Tibial artery (tissue), 4 donors: ENCODE results near the gene TDRD5.

Experiments
- DNase-seq, 2 donors: peaks; one replicate each; pipeline ENCODE4 v3.0.0-alpha.2; 2019
- H3K27ac ChIP-seq, 2 donors: fragments of 200-600 bp; sonication (generic) in 1 of 2; 1 replicate in 1 of 2; 2 replicates in 1 of 2; pipeline ENCODE4 v1.5.1; 2018 to 2019; ENCODE audit warnings: mild to moderate bottlenecking in 1 of 2
- H3K27me3 ChIP-seq, 2 donors: fragments of 200-600 bp; sonication (generic) in 1 of 2; one replicate each; pipeline versions ENCODE4 v1.5.1 to v1.6.0; 2016 to 2019
- H3K36me3 ChIP-seq, 3 donors: fragments of 200-600 bp; sonication (generic) in 2 of 3; one replicate each; pipeline ENCODE4 v1.5.1; 2016 to 2019; ENCODE audit warnings: mild to moderate bottlenecking in 2 of 3
- H3K4me1 ChIP-seq, 4 donors: fragments of 200-600 bp; sonication (generic) in 2 of 4; 1 replicate in 3 of 4; 2 replicates in 1 of 4; pipeline ENCODE4 v1.5.1; 2016 to 2019
- H3K4me3 ChIP-seq, 2 donors: fragments of 200-600 bp; sonication (generic) in 1 of 2; 1 replicate in 1 of 2; 2 replicates in 1 of 2; pipeline ENCODE4 v1.5.1; 2018 to 2019; ENCODE audit warnings: mild to moderate bottlenecking in 2 of 2
- H3K9me3 ChIP-seq, 3 donors: fragments of 200-600 bp; sonication (generic) in 1 of 3; one replicate each; pipeline ENCODE4 v1.5.1; 2016 to 2019
- CTCF ChIP-seq, 2 experiments: fragments of 200-600 bp in 1 of 2; fragments of 450-650 bp in 1 of 2; IDR thresholded peaks; one replicate each; pipeline ENCODE4 v1.5.1; 2017 to 2019; ENCODE audit warnings: antibody characterized with exemption in 2 of 2, mild to moderate bottlenecking in 1 of 2, moderate library complexity in 1 of 2
- intact Hi-C: fragments of 100-400 bp; cut with DNase I; formaldehyde crosslinking; loops from one replicate; pipeline ENCODE4 v1.15.0; 2023; ENCODE audit warnings: low total_unique reads

The TDRD5 gene

GRCh38 chr1:179612361-179612760 is 20.7 kb downstream of the TDRD5 start:
- no peaks in the 10 kb centered on the region for H3K4me1 ChIP-seq
- H3K36me3 ChIP-seq = no peaks in the 10 kb centered on the region
- no peak overlapping the region for H3K27ac ChIP-seq
- H3K27me3 ChIP-seq = peaks cover 0 to 5% of the 10 kb centered on the region in 2 donors
- TF ChIP-seq CTCF (IDR thresholded peaks at IDR 0.05) = no peak
- no peaks in the 10 kb centered on the region for H3K9me3 ChIP-seq
- DNase-seq = no peak
- no peak overlapping the region for H3K4me3 ChIP-seq
- intact Hi-C loops = no loop called here

GRCh38 chr1:179630719-179631118 is 39.1 kb downstream of the TDRD5 start:
- intact Hi-C loops = no loop called here

GRCh38 chr1:179632868-179633267 is 41.2 kb downstream of the TDRD5 start:
- intact Hi-C loops = no loop called here
- no peaks in the 10 kb centered on the region for H3K9me3 ChIP-seq
- TF ChIP-seq CTCF (IDR thresholded peaks at IDR 0.05) = no peak
- no peaks in the 10 kb centered on the region for H3K4me1 ChIP-seq
- H3K36me3 ChIP-seq = no peaks in the 10 kb centered on the region
- no peak overlapping the region for H3K27ac ChIP-seq
- no peaks in the 10 kb centered on the region for H3K27me3 ChIP-seq
- no peak overlapping the region for H3K4me3 ChIP-seq
- no peak for DNase-seq

More at GRCh38 chr1:179630719-179631118, 39.1 kb downstream of the TDRD5 start:
- no peaks in the 10 kb centered on the region for H3K27me3 ChIP-seq
- no peak overlapping the region for H3K27ac ChIP-seq
- no peak for DNase-seq
- no peaks in the 10 kb centered on the region for H3K4me1 ChIP-seq
- no peak for TF ChIP-seq CTCF (IDR thresholded peaks at IDR 0.05)
- H3K9me3 ChIP-seq = no peaks in the 10 kb centered on the region
- H3K4me3 ChIP-seq = no peak overlapping the region
- H3K36me3 ChIP-seq = no peaks in the 10 kb centered on the region

GRCh38 chr1:179637211-179637860 is 45.7 kb downstream of the TDRD5 start:
- no peaks in the 10 kb centered on the region for H3K27me3 ChIP-seq
- H3K9me3 ChIP-seq = no peaks in the 10 kb centered on the region
- no peak overlapping the region for H3K27ac ChIP-seq
- H3K36me3 ChIP-seq = no peaks in the 10 kb centered on the region
- no peaks in the 10 kb centered on the region for H3K4me1 ChIP-seq
- no peak for DNase-seq
- intact Hi-C loops = no loop called here
- no peak for TF ChIP-seq CTCF (IDR thresholded peaks at IDR 0.05)
- no peak overlapping the region for H3K4me3 ChIP-seq

- Histone ChIP-seq H3K4me1 (no peaks in the 10 kb centered on the region), H3K27ac (no peak overlapping the region), H3K36me3 (no peaks in the 10 kb centered on the region), H3K4me3 (no peak overlapping the region), H3K27me3 (no peaks in the 10 kb centered on the region), H3K9me3 (peaks cover 0 to 13% (median 9%) of the 10 kb centered on the region in 3 donors)
- no peak for DNase-seq
- no peak for TF ChIP-seq CTCF (IDR thresholded peaks at IDR 0.05)
- intact Hi-C loops = no loop called here
Observed at GRCh38 chr1:179661018-179661417, 69.4 kb downstream of the TDRD5 start.

- intact Hi-C loops = no loop called here
- DNase-seq = no peak
- no peak overlapping the region for H3K4me3 ChIP-seq
- TF ChIP-seq CTCF (IDR thresholded peaks at IDR 0.05) = no peak
- no peaks in the 10 kb centered on the region for H3K4me1 ChIP-seq
- H3K9me3 ChIP-seq = peaks cover 0 to 8% (median 6%) of the 10 kb centered on the region in 3 donors
- no peaks in the 10 kb centered on the region for H3K36me3 ChIP-seq
- H3K27ac ChIP-seq = no peak overlapping the region
- no peaks in the 10 kb centered on the region for H3K27me3 ChIP-seq
Observed at GRCh38 chr1:179663810-179664209, 72.2 kb downstream of the TDRD5 start.
